IMR-90 (cell line): ENCODE data around the gene CCDC60. TPM values are rescaled to one million over a fixed set of nuclear protein-coding genes. Genes with fewer than 3 reads are reported as not detected.

Source experiments
- ATAC-seq: fragments of 200-7000 bp; cut with Tn5 transposase; 2 replicates; pipeline ENCODE4 v1.9.1; 2020; ENCODE audit warnings: low read depth, mild to moderate bottlenecking, moderate library complexity
- BruUV-seq: library from RNA; stranded (reverse); fragments of 400-500 nt; replicated peaks from 2 replicates; lab custom pipeline; 2021; lab: Mats Ljungman, UMichigan
- CTCF ChIA-PET: fragments of 300-600 bp; formaldehyde crosslinking; extraction: SDS; loops from one replicate; lab custom pipeline; 2021; ENCODE audit warnings: antibody characterized with exemption; lab: Yijun Ruan, JAX
- POLR2A ChIA-PET: fragments of 300-600 bp; sonication (Branson Sonifier 250); formaldehyde crosslinking; loops from one replicate; lab custom pipeline; 2022; ENCODE audit warnings: antibody characterized with exemption; ENCODE audit not compliant: unreplicated experiment; lab: Charles Lee
- DNase-seq: peaks from one replicate; pipeline ENCODE4 v3.0.0; 2013
- H2AFZ ChIP-seq: replicated peaks from 2 replicates; pipeline ENCODE3; 2013; ENCODE audit warnings: low read length, mild to moderate bottlenecking; ENCODE audit not compliant: poor library complexity
- H2AK5ac ChIP-seq: 2 replicates; pipeline ENCODE4 v1.6.1; 2013; ENCODE audit warnings: low read depth, low read length, inconsistent platforms
- H2AK9ac ChIP-seq: replicated peaks from 2 replicates; pipeline ENCODE3; 2013; ENCODE audit warnings: mild to moderate bottlenecking, low read depth, low read length, moderate library complexity; ENCODE audit not compliant: poor library complexity
- H2BK120ac ChIP-seq: 2 replicates; pipeline ENCODE4 v1.6.1; 2013; ENCODE audit warnings: low read depth, low read length, inconsistent platforms
- H2BK15ac ChIP-seq: 3 replicates; pipeline ENCODE4 v1.6.1; 2013; ENCODE audit warnings: low read depth, low read length, inconsistent platforms
- H2BK20ac ChIP-seq: 2 replicates; pipeline ENCODE4 v1.6.1; 2013; ENCODE audit warnings: low read depth, mild to moderate bottlenecking, inconsistent platforms, low read length, moderate library complexity
- H2BK5ac ChIP-seq: 2 replicates; pipeline ENCODE4 v1.6.1; 2013; ENCODE audit warnings: mild to moderate bottlenecking, low read depth, low read length, inconsistent platforms; ENCODE audit not compliant: poor library complexity, severe bottlenecking
- H3K14ac ChIP-seq: replicated peaks from 2 replicates; pipeline ENCODE4 v1.6.1; 2013; ENCODE audit warnings: low read depth, low read length, inconsistent platforms
- H3K18ac ChIP-seq: 2 replicates; pipeline ENCODE4 v1.6.1; 2013; ENCODE audit warnings: low read depth, low read length, control low read depth
- H3K23ac ChIP-seq: 2 replicates; pipeline ENCODE4 v1.6.1; 2013; ENCODE audit warnings: low read depth, low read length, inconsistent platforms
- H3K27ac ChIP-seq: 2 replicates; pipeline ENCODE4 v1.5.1; 2013; ENCODE audit warnings: mild to moderate bottlenecking, control low read depth, low read length; ENCODE audit not compliant: insufficient read depth
- H3K27me3 ChIP-seq: 2 replicates; pipeline ENCODE4 v1.6.1; 2013; ENCODE audit warnings: low read length; ENCODE audit not compliant: control insufficient read depth, insufficient read depth
- H3K36me3 ChIP-seq: 2 replicates; pipeline ENCODE4 v1.6.1; 2013; ENCODE audit warnings: low read length, mixed read lengths; ENCODE audit not compliant: control insufficient read depth, insufficient read depth
- H3K4ac ChIP-seq: 2 replicates; pipeline ENCODE4 v1.6.1; 2013; ENCODE audit warnings: low read depth, low read length, inconsistent platforms
- H3K4me1 ChIP-seq: 2 replicates; pipeline ENCODE4 v1.6.1; 2013; ENCODE audit warnings: low read length, mixed read lengths; ENCODE audit not compliant: control insufficient read depth, insufficient read depth
- H3K4me2 ChIP-seq: 2 replicates; pipeline ENCODE4 v1.6.1; 2013; ENCODE audit warnings: low read depth, mild to moderate bottlenecking, control low read depth, low read length, moderate library complexity
- H3K4me3 ChIP-seq: 2 replicates; pipeline ENCODE4 v1.5.1; 2013; ENCODE audit warnings: low read depth, mild to moderate bottlenecking, control low read depth, low read length, moderate library complexity; ENCODE audit not compliant: insufficient read depth
- H3K56ac ChIP-seq: 2 replicates; pipeline ENCODE4 v1.6.1; 2013; ENCODE audit warnings: low read length, inconsistent platforms; ENCODE audit not compliant: insufficient read depth; ENCODE audit errors: extremely low read depth
- H3K79me1 ChIP-seq, 2 experiments: 2 replicates each; pipeline ENCODE4 v1.6.1; 2013; ENCODE audit warnings: low read length in 2 of 2, inconsistent platforms in 1 of 2, low read depth in 1 of 2
- H3K9ac ChIP-seq: 2 replicates; pipeline ENCODE4 v1.6.1; 2013; ENCODE audit warnings: low read depth, low read length, control low read depth
- H3K9me1 ChIP-seq: 2 replicates; pipeline ENCODE4 v1.6.1; 2013; ENCODE audit warnings: low read length, inconsistent platforms; ENCODE audit not compliant: insufficient read depth
- H3K9me3 ChIP-seq: 2 replicates; pipeline ENCODE4 v1.6.1; 2013; ENCODE audit warnings: low read length; ENCODE audit not compliant: control insufficient read depth, insufficient read depth
- H4K20me1 ChIP-seq: 2 replicates; pipeline ENCODE4 v1.6.1; 2013; ENCODE audit warnings: low read length, inconsistent platforms; ENCODE audit not compliant: insufficient read depth
- H4K5ac ChIP-seq: 2 replicates; pipeline ENCODE4 v1.6.1; 2013; ENCODE audit warnings: mild to moderate bottlenecking, low read depth, low read length, control low read depth
- H4K8ac ChIP-seq, 2 experiments: 2 replicates each; pipeline ENCODE4 v1.6.1; 2013; ENCODE audit warnings: low read depth in 2 of 2, low read length in 2 of 2, control low read depth in 1 of 2, inconsistent platforms in 1 of 2
- H4K91ac ChIP-seq: 2 replicates; pipeline ENCODE4 v1.6.1; 2013; ENCODE audit warnings: low read depth, low read length, inconsistent platforms; ENCODE audit not compliant: insufficient read depth
- BHLHE40 ChIP-seq: fragments of 150-350 bp; IDR thresholded peaks from 2 replicates; pipeline ENCODE4 v1.6.1; 2016; ENCODE audit warnings: mild to moderate bottlenecking, low read depth, low read length
- CEBPB ChIP-seq: IDR thresholded peaks from 2 replicates; pipeline ENCODE4 v1.6.1; 2012; ENCODE audit warnings: low read depth, low read length, improper control_type of control experiment
- CHD1 ChIP-seq: IDR thresholded peaks from 2 replicates; pipeline ENCODE4 v1.6.1; 2012; ENCODE audit warnings: low read depth, low read length, improper control_type of control experiment
- FOS ChIP-seq: fragments of 150-350 bp; IDR thresholded peaks from 2 replicates; pipeline ENCODE4 v1.6.1; 2016; ENCODE audit warnings: low read depth, low read length
- MAFK ChIP-seq: IDR thresholded peaks from 2 replicates; pipeline ENCODE4 v1.6.1; 2012; ENCODE audit warnings: low read depth, low read length, improper control_type of control experiment
- NFE2L2 ChIP-seq: fragments of 150-350 bp; IDR thresholded peaks from 2 replicates; pipeline ENCODE4 v1.6.1; 2016; ENCODE audit warnings: low read depth, mild to moderate bottlenecking, low read length
- POLR2A ChIP-seq: IDR thresholded peaks from 2 replicates; pipeline ENCODE4 v1.6.1; 2012; ENCODE audit warnings: mild to moderate bottlenecking, low read depth, low read length
- RAD21 ChIP-seq: IDR thresholded peaks from 2 replicates; pipeline ENCODE4 v1.6.1; 2012; ENCODE audit warnings: low read length, improper control_type of control experiment
- RCOR1 ChIP-seq: IDR thresholded peaks from 2 replicates; pipeline ENCODE4 v1.6.1; 2012; ENCODE audit warnings: mild to moderate bottlenecking, low read length, improper control_type of control experiment; ENCODE audit not compliant: insufficient replicate concordance
- RFX5 ChIP-seq: IDR thresholded peaks from 2 replicates; pipeline ENCODE4 v1.8.0; 2012; ENCODE audit warnings: low read depth, mild to moderate bottlenecking, low read length, moderate library complexity
- SMC3 ChIP-seq: fragments of 150-350 bp; IDR thresholded peaks from 2 replicates; pipeline ENCODE4 v1.6.1; 2016; ENCODE audit warnings: low read depth, mild to moderate bottlenecking, antibody characterized with exemption, low read length, moderate library complexity
- WGBS, 2 experiments: methylation state at CpG; one replicate each; pipeline versions ENCODE4 v1.1.5 to v1.1.7; 2013; ENCODE audit warnings: missing lambda C conversion rate in 2 of 2; ENCODE audit not compliant: insufficient read length in 1 of 2; ENCODE audit errors: extremely low coverage in 2 of 2; 5-methylcytosine and 5-hydroxymethylcytosine counted together
- dilution Hi-C: fragments of 300-500 bp; cut with HindIII; formaldehyde crosslinking; loops from one replicate; pipeline ENCODE4 v1.14.3; 2018; ENCODE audit warnings: low sequenced_read_pairs; ENCODE audit not compliant: unreplicated experiment
- in situ Hi-C: fragments of 300-500 bp; cut with MboI; formaldehyde crosslinking; loops from 3 replicates; pipeline ENCODE4 v1.14.3; 2019; ENCODE audit warnings: low sequenced_read_pairs, inconsistent platforms, mixed read lengths
- intact Hi-C: fragments of 100-400 bp; cut with micrococcal nuclease; formaldehyde crosslinking; loops from 2 replicates; pipeline ENCODE4 v1.10.0; 2022
- polyA plus RNA-seq, 3 experiments: library from polyadenylated mRNA; depleted of rRNA; stranded (reverse); fragments of >200 nt; gene quantifications; 2 replicates each; pipeline ENCODE4 v1.2.3, GENCODE V29; 2012; ENCODE audit warnings: low replicate concordance in 1 of 3
- total RNA-seq: library from RNA; depleted of rRNA; stranded (reverse); fragments of >200 nt; gene quantifications from 2 replicates; pipeline ENCODE4 v1.2.3, GENCODE V29; 2012
- TF ChIP-seq, protein P1 (sequence below): fragments of 150-350 bp; IDR thresholded peaks from 2 replicates; pipeline ENCODE4 v1.6.1; 2016; ENCODE audit warnings: low read depth, mild to moderate bottlenecking, low read length, moderate library complexity, borderline replicate concordance

CCDC60 gene
- total and polyA plus RNA-seq, 2 of the 4 experiments (the other 2 are of a cell fraction) = not detected

GRCh38 chr12:119314290-119314689, 20.2 kb upstream of the CCDC60 start:
- no peak overlapping the region for H2BK120ac ChIP-seq
- no peak overlapping the region for H3K9ac ChIP-seq
- no TSS peak for BruUV-seq
- no peaks in the 10 kb centered on the region for H3K36me3 ChIP-seq
- no peak overlapping the region for H2AK9ac ChIP-seq
- H3K9me1 ChIP-seq = no peaks in the 10 kb centered on the region
- ATAC-seq (no peak), DNase-seq (no peak)
- H2BK15ac ChIP-seq = no peak overlapping the region
- H2BK20ac ChIP-seq = no peak overlapping the region
- TF ChIP-seq FOS = no peak
- no peak for TF ChIP-seq CEBPB
- TF ChIP-seq RCOR1 = no peak
- TF ChIP-seq SMC3 = no peak
- TF ChIP-seq, protein P1, sequence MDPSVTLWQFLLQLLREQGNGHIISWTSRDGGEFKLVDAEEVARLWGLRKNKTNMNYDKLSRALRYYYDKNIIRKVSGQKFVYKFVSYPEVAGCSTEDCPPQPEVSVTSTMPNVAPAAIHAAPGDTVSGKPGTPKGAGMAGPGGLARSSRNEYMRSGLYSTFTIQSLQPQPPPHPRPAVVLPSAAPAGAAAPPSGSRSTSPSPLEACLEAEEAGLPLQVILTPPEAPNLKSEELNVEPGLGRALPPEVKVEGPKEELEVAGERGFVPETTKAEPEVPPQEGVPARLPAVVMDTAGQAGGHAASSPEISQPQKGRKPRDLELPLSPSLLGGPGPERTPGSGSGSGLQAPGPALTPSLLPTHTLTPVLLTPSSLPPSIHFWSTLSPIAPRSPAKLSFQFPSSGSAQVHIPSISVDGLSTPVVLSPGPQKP = no peak
- TF ChIP-seq RAD21 = no peak
- no peak for TF ChIP-seq CHD1
- no peak for TF ChIP-seq RFX5
- no peak for TF ChIP-seq POLR2A
- TF ChIP-seq NFE2L2 = no peak
- no peak for TF ChIP-seq BHLHE40
- TF ChIP-seq MAFK = no peak
- H3K4me1 ChIP-seq = no peaks in the 10 kb centered on the region
- in situ Hi-C loops (no loop called here), intact Hi-C loops (no loop called here), dilution Hi-C loops (no loop called here)
- no peak overlapping the region for H3K56ac ChIP-seq
- peaks cover 10% of the 10 kb centered on the region for H3K9me3 ChIP-seq
- CTCF ChIA-PET = no interaction called here
- H3K18ac ChIP-seq = no peak overlapping the region
- no peak overlapping the region for H4K5ac ChIP-seq
- 80% methylated on average over 1 of the region's 5 CpGs; no CpG with 5 or more reads in 1 of the 2 experiments for WGBS, 2 experiments
- H3K27ac ChIP-seq = no peak overlapping the region
- H2AFZ ChIP-seq = no peak overlapping the region
- no peak overlapping the region for H3K23ac ChIP-seq
- no peak overlapping the region for H4K91ac ChIP-seq
- no peak overlapping the region for H3K4ac ChIP-seq
- no peak overlapping the region for H3K4me3 ChIP-seq
- H4K8ac ChIP-seq = no peak overlapping the region
- no peak overlapping the region for H3K14ac ChIP-seq
- H2AK5ac ChIP-seq = no peak overlapping the region
- no peaks in the 10 kb centered on the region for H3K27me3 ChIP-seq
- H2BK5ac ChIP-seq = no peak overlapping the region
- no peak overlapping the region for H3K4me2 ChIP-seq
- H3K79me1 ChIP-seq = no peaks in the 10 kb centered on the region
- H4K20me1 ChIP-seq = no peaks in the 10 kb centered on the region
- POLR2A ChIA-PET = no interaction called here
